GM08714 (cell line): ENCODE results near the gene NKX2-2.

Experiments used
- H3K4me3 ChIP-seq: fragments of 200-500 bp; sonication (Bioruptor generic); 2 replicates; pipeline ENCODE4 v1.5.1; 2014; ENCODE audit warnings: mild to moderate bottlenecking, low read length, inconsistent platforms
- ZNF274 ChIP-seq: IDR thresholded peaks from 2 replicates; pipeline ENCODE4 v1.6.1; 2012; ENCODE audit warnings: mild to moderate bottlenecking, low read depth, low read length

Gene NKX2-2

DNA sequence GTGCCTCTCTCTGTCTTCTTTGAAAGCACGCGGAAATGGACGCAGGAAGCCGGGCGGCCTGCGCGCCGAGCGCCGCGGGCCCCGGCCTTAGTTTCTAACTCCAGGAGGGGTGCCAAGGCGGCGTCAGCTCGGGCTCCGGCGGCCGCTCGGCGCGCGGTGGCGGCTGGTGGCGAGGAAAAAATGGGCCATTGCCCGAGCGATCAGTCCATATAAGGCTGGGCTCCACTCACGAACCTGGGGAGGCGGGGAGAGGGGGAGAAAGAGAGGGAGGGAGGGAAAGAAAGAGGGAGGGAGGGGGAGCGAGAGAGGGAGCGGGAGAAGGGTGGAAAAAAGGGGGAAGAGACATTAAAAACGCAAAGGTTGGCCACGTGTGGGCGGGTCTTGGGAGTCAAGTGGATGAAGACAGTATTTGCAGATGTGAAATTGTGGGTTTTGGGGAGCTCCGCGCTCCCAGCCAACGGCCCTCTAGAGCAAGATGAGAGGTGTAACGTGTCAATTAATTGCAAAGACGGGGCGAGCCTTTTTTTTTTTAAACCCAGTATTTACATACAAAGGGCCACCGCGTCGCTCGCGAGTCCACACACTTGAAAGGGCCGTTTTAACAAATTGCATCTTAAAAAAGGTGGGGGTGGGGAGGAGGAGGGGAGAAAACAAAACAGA lies at the start of gene NKX2-2:
Gene NKX2-2, minus strand, starts transcription at position 184 of the 660 bp plus-strand sequence. CDS start 395 bp downstream, outside the sequence.
- no peak for TF ChIP-seq ZNF274
- no peak within 1 kb of the TSS for H3K4me3 ChIP-seq

DNA sequence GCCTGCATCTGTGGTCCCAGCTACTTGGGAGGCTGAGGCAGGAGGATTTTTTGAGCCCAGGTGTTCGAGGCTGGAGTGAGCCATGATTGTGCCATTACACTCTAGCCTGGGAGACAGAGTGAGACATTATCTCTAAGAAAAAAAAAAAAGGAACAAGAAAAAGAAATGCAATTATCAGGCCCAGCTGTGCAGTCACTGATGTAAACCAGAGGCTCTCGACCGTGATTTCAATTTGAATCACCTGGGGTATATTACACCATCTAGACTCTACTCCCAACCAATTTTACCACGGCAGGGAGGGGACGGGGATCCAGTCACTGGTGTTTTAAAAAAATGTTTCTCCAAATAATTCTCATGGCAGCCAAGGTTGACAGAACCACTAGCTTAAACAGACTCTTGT lies 48.8 kb upstream of the NKX2-2 start:
- no peak overlapping the region for H3K4me3 ChIP-seq
- no peak for TF ChIP-seq ZNF274

DNA sequence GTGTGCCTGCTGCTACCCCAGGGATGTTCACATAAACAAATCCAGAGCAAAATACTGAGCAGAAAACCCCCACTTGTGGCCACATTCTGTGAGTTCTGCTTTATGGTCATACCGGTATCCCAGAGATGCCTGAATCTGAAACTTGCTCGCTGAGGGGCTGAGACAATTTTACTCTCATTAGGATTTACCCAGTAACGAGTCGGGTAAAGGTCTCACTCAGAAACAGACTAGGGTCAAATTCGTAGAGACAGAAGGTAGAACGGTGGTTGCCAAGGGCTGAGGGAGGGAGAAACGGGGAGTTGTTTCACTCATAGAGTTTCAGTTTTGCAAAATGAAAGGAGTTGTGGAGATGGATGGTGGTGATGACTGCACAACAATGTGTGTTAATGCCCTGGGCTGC lies 45.4 kb upstream of the NKX2-2 start:
- H3K4me3 ChIP-seq, result no peak overlapping the region

DNA sequence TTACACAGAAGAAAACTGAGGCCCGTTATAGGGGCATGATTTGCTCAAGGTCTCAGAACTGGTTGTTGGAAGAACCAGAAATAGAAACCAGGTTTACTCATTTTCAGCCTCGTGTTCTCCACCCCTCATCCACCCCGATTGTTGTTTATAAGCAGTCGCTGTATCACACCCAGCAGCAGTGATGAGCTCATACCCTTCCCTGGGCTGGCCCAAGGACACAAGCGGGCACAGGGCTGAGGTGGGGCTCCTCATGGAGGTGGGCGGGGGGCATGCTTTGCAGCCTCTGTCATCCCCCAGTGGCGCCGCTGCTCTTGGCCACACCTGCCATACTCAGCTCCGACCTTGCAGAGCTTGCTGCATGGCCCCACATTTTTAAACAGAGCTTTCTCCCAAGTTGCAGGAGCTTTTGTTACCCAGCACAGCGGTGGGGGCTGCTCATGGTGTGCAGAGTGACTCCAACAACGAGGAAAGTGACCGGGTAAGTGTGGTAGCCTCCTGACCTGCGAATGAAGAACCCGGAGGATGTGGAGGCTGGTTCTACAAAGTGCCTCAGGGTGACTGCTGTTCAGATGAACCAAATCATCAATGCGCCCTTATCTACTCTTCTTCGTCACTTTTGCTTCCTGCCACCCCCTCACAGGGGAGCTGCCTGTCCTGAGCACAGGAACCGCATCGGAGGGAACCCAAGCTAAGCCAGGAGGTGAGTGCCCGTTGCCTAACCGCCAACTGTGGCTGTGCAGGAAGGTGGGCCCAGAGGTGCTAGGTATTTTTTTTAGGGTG lies 43.6 kb upstream of the NKX2-2 start:
- no peak for TF ChIP-seq ZNF274
- H3K4me3 ChIP-seq, result no peak overlapping the region

More for the DNA sequence above, 45.4 kb upstream of the NKX2-2 start:
- no peak for TF ChIP-seq ZNF274

DNA sequence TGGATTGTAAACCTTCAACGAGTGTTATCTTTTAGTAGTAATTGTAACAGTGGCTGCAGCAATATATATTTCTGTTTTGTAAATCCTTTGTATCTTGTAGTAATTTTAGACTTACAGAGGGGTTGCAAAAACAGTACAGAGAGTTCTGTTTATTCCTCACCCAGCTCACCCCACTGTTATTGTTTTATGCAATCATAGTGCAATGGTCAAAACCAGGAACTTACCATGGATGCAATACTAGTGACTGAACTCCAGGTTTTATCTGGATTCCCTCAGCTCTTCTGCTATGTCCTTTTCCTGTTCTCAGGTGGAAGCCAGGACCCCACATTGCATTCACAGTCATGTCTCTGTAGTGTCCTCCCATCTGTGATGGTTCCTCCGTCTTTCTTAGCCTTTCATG lies 42.5 kb upstream of the NKX2-2 start:
- TF ChIP-seq ZNF274, result no peak
- H3K4me3 ChIP-seq, result no peak overlapping the region

DNA sequence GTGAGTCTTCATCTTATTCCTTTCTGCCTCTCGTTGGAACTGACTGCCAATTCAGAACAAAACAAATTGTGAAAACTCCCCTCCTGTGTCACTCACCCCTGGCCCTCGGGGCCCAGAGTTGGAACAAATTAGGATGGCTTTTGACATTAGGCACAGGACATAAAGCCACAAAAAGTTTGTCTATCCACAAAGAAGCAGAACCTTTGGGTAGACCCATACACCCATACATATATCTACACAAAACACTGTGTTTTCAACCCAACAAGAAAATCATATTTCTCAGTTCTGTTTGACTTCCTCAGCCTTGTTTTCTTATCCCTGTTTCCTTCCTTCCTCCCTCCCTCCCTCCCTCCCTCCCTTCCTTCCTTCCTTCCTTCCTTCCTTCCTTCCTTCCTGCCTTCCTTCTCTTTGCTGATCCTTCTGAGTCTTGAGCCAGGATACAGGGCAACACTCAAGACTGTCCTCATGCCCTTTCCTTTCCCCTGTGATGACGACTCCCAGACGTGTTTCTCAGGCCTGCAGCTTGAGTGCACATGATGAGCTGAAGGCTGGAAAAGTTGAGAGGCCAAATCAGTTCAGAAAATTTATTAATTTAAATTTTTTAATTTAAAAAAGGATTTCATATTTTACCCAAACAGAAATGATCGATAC lies 41.7 kb upstream of the NKX2-2 start:
- H3K4me3 ChIP-seq, result no peak overlapping the region
- no peak for TF ChIP-seq ZNF274

DNA sequence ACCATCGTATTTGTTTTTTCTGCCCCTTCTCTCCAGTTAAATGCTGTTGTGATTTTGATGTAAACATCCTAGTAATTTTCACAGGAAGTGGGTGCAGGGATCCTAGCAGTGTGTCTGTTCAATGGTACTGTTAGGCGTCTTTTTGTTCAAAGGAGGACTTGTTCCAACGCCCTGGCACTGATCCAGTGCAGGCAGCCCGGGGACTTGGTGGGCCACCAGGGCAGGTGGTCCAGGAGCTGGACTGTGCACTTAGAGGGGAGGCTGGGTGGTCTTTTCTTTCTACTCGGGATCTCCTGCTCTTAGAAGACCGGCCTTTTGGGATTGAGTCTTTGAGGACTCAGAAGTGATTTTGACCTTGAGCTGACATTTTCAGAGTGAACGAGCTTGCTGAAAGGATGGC lies 41.1 kb upstream of the NKX2-2 start:
- no peak overlapping the region for H3K4me3 ChIP-seq
- no peak for TF ChIP-seq ZNF274

DNA sequence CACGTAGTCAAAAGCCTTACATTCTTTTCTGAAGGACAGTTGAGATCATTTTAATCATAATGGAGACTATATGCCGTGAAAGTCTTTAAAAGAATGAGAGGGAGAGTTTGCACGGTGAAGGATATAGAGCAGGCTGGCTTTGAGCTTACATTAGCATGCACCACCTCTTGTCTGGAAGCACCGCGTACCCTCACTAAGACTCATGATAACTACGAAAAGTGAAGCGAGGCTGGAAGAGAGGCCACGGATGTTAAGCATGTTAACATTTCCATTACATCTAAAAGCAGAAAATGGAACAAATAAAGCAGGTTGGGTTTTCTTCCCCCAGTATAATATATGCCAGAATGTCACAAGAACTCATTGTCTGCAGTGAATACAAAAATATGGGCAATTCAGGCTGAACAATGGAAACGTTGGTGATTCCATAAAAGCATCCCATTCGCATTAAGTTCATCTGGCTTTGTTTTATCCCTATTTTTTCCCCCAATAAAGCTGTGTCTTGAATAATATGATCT lies 40.6 kb upstream of the NKX2-2 start:
- TF ChIP-seq ZNF274, result no peak
- no peak overlapping the region for H3K4me3 ChIP-seq

DNA sequence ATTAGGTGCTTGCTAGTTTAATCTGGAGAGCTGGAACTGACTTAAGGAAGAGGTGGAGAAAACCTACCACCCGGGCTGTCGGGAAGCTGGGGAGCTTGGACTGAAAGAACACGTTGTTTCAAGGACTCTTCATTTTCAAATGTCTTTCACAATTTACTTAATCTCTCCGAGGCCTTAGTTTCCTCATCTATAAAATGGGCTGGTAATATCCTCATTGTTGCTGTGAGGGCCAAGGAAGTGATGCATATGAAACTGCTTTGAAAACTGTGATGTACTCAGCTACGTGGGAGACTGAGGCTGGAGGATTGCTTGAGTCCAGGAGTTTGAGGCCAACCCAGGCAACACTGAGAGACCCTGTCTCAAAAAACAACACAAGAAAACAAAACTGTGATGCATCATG lies 36.7 kb upstream of the NKX2-2 start:
- TF ChIP-seq ZNF274, result no peak

DNA sequence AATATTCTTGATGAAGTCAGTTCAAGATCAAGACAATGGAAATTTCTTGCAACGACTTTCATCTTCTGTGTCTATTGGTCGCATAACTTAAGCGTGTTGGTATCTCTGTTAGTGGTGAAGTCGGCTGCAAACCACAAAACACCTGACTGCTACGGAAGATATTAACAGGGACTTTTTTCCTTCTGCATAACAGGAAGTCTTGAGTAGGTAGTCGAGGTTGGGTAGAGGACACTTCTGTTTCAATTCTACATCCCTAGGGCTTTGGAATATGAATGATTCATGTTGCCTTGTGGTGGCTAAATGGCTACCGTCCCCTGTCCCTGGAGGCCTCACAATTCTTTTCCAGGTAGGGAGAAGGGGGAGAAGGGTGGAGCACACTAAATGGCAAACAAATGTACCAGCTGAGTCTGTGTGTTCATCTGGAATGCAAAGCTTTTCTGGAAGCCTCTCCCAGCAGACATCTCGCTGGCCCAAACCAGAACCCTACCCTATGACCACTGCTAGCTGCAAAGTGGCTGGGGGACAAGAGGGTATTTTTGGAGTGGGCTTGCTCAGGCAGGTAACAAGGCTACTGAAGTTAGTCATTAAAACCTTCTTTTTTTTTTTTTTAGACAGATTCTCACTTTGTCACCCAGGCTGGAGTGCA lies 34.6 kb upstream of the NKX2-2 start:
- H3K4me3 ChIP-seq, result no peak overlapping the region
- TF ChIP-seq ZNF274, result no peak

More for the DNA sequence above, 36.7 kb upstream of the NKX2-2 start:
- no peak overlapping the region for H3K4me3 ChIP-seq

DNA sequence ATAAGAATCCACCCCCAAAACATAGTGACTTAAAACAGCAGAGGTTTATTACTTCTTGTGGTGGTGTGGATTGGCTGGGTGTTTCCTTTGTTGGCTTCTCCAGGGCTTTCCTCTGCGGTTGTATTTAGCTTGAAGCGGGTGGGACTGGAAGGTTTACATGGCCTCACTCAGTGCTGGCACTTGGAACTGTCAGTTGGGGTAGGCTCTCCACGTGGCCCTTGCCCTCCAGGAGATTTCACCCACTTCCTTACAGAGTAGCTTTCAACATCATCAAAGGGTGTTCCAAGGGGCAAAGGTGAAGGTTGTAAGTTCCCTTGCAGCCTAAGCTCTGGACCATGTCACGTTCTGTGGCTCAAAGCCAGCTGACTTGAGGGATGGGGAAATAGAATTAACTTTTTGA lies 32.5 kb upstream of the NKX2-2 start:
- no peak for TF ChIP-seq ZNF274

DNA sequence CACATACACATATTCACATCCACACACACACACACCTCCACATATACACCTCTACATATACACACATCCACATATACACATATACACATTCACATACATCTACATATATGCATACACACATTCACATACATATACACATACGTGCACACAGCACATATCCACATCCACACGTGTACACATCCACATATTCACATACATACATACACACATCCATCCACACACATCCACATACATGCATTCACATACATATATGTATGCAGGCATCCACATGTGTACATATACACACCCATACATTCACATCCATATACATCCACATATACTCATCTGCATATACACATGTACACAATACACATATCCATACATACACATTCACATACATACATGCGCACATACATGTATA lies 25.6 kb upstream of the NKX2-2 start:
- no peak for TF ChIP-seq ZNF274
- no peak overlapping the region for H3K4me3 ChIP-seq

More for the DNA sequence above, 32.5 kb upstream of the NKX2-2 start:
- no peak overlapping the region for H3K4me3 ChIP-seq

DNA sequence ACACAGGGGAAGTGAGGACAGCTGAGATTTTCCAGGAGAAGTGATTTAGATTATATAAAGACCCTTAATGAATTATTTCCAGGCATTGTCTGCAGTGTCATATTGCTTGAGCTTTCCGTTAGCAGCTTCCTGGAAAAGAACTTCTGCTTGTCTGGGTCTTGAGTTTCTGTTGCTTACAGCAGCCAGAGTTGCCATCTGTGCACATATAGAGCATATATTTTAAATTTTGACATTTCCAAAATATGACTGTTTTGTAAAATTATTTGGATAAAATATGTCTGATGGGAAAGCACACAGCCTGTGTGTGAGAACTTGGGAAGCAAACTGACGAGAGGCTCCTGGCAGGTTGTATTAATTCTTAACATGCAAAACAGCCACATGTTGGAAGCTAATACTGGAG lies 21.0 kb upstream of the NKX2-2 start:
- no peak for TF ChIP-seq ZNF274

DNA sequence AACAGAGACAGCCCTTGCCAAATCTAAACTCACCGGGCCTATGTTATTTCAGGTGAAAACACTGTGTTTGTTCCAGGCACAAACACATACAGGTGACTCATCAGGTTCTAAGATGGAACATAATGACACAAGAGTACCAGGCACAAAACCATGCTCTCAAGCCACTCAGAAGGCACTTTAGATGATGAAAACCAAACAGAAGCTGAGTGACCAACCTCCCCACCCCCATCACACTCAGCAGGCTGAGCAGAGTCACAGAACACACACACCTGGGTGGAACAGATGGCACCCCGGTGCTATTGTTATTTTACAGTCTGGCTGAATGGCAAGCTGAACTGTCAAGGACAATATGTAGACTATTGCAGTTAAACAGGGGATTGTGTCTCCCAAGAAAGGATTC lies 20.6 kb upstream of the NKX2-2 start:
- no peak for TF ChIP-seq ZNF274
- no peak overlapping the region for H3K4me3 ChIP-seq

More for the DNA sequence above, 21.0 kb upstream of the NKX2-2 start:
- no peak overlapping the region for H3K4me3 ChIP-seq
